Measurements from ENCODE around the gene MLLT11.
"Not testable (repeated sequence)": the region's sequence is repeated elsewhere in the genome, so short reads cannot be mapped to it uniquely, and the experiment has no call there.

The MLLT11 gene

GRCh38 chr1:151056149-151056548, 4.0 kb upstream of the MLLT11 start:
- DNase-seq, result no peak

GRCh38 chr1:151058692-151059091, 1.5 kb upstream of the MLLT11 start:
- DNase-seq, result peak in 10 of 14 donors; percentile 15 to 66 (median 44)

GRCh38 chr1:151059109-151060006, 839 bp upstream of the MLLT11 start, which contains the start of gene CDC42SE1:
Gene CDC42SE1, minus strand, starts transcription at chr1:151059622. Its CDS starts 3,892 bp downstream, at chr1:151055730.
- peak; percentile 10 to 87 (median 68) for DNase-seq

GRCh38 chr1:151060657-151061421, 642 bp downstream of the MLLT11 start:
- DNase-seq, result peak in 1 of 14 donors; percentile 67

GRCh38 chr1:151061704-151062103, 1.5 kb downstream of the MLLT11 start:
- peak in 1 of 14 donors; percentile 33 for DNase-seq

GRCh38 chr1:151062741-151063371, 2.7 kb downstream of the MLLT11 start:
- peak in 1 of 14 donors; percentile 10 for DNase-seq

- DNase-seq, result no peak
Measured at GRCh38 chr1:151065089-151065645, 5.0 kb downstream of the MLLT11 start.

- no peak for DNase-seq
Measured at GRCh38 chr1:151067185-151067584, 7.0 kb downstream of the MLLT11 start.

GRCh38 chr1:151069103-151069486, 8.9 kb downstream of the MLLT11 start:
- DNase-seq, result no peak

- DNase-seq, result peak; percentile 46 to 95 (median 88)
Measured at GRCh38 chr1:151070474-151071276, 10.5 kb downstream of the MLLT11 start, which contains the start of gene GABPB2. Gene GABPB2, plus strand, starts transcription at chr1:151070761. Its CDS starts 17,429 bp downstream, at chr1:151088190.

- DNase-seq, result no peak
Measured at GRCh38 chr1:151072224-151072623, 12.0 kb downstream of the MLLT11 start.

GRCh38 chr1:151085953-151086559, 25.9 kb downstream of the MLLT11 start:
- DNase-seq, result no peak

- DNase-seq, result not testable (repeated sequence)
Measured at GRCh38 chr1:151097426-151097825, 37.2 kb downstream of the MLLT11 start.

GRCh38 chr1:151098126-151098525, 37.9 kb downstream of the MLLT11 start:
- DNase-seq, result no peak

- no peak for DNase-seq
Measured at GRCh38 chr1:151104630-151105029, 44.4 kb downstream of the MLLT11 start.

- DNase-seq, result no peak
Measured at GRCh38 chr1:151106894-151107293, 46.7 kb downstream of the MLLT11 start.

GRCh38 chr1:151108331-151108730, 48.1 kb downstream of the MLLT11 start:
- no peak for DNase-seq

- DNase-seq, result no peak
Measured at GRCh38 chr1:151113877-151114276, 53.7 kb downstream of the MLLT11 start.
